ENCODE data around the gene NID2. TPM values are rescaled to one million over a fixed set of nuclear protein-coding genes. Genes with fewer than 3 reads are reported as not detected.

NID2 gene
- total and polyA plus RNA-seq, 10 of the 15 experiments (the other 5 are each of a cell fraction or from before 2014, with no cell fraction given): 0.04 to 0.49 (median 0.23) TPM; not detected in 3

GRCh38 chr14:51960866-51961265 lies 108.0 kb downstream of the NID2 start:
- RAD21 ChIA-PET (ENCODE audit: unreplicated experiment): no interaction called here
- no peaks in the 10 kb centered on the region; the same call in 2 of the 3 replicates for H3K9me3 ChIP-seq (replicated peaks; ENCODE audit: control insufficient read depth, insufficient read depth, low read length)
- no peak overlapping the region for H2AFZ ChIP-seq (ENCODE audit: control insufficient read depth, low read depth, low read length)
- intact Hi-C loops (cut with micrococcal nuclease; ENCODE audit: unreplicated experiment): no loop called here
- no peak overlapping the region for H3K4me2 ChIP-seq (ENCODE audit: control insufficient read depth, insufficient read depth)
- H3K9ac ChIP-seq (ENCODE audit: control insufficient read depth, insufficient read depth, low read length): no peak overlapping the region
- H3K4me1 ChIP-seq (ENCODE audit: control insufficient read depth, insufficient read depth, low read length): no peaks in the 10 kb centered on the region
- DNase-seq (ENCODE audit: low read depth, low spot score) (no peak), FAIRE-seq (no peak), ATAC-seq (no peak)
- H3K27ac ChIP-seq (ENCODE audit: control insufficient read depth, insufficient read depth): no peak overlapping the region
- POLR2A ChIA-PET: no interaction called here
- no peaks in the 10 kb centered on the region for H3K27me3 ChIP-seq (replicated peaks in 1 of 2; ENCODE audit: control insufficient read depth in 2 of 2, insufficient read depth in 2 of 2, low read length in 1 of 2)
- H3K79me2 ChIP-seq (ENCODE audit: control insufficient read depth, insufficient read depth, low read length): no peaks in the 10 kb centered on the region
- CTCF ChIA-PET: no interaction called here
- in situ Hi-C loops (cut with MboI): no loop called here
- SMC1A ChIA-PET (ENCODE audit: uncharacterized antibody, unreplicated experiment): interaction anchor here (1.4 kb wide), 1 partner anchor 34 kb away, joined by 4 read pairs; no protein-coding TSS in a partner anchor
- no peak overlapping the region for H3K4me3 ChIP-seq
- H4K20me1 ChIP-seq (ENCODE audit: control insufficient read depth, insufficient read depth): no peaks in the 10 kb centered on the region
- peaks cover 0 to 3% of the 10 kb centered on the region in 2 experiments; a peak in 1 of 4 replicates for H3K36me3 ChIP-seq (ENCODE audit: control insufficient read depth in 2 of 2, insufficient read depth in 2 of 2, low read length in 1 of 2)
- TF ChIP-seq BRCA1 (IDR thresholded peaks at IDR 0.05; ENCODE audit: low read depth, low read length): no peak
- no peak for TF ChIP-seq TCF7 (IDR thresholded peaks at IDR 0.05; ENCODE audit: borderline replicate concordance)
- no peak for TF ChIP-seq IKZF2 (IDR thresholded peaks at IDR 0.05)
- no peak for TF ChIP-seq TCF12 (IDR thresholded peaks at IDR 0.05; ENCODE audit: low read depth, low read length)
- no peak for TF ChIP-seq E2F4 (IDR thresholded peaks at IDR 0.05; ENCODE audit: low read depth, low read length)
- TF ChIP-seq JUND (IDR thresholded peaks at IDR 0.05; ENCODE audit: low read depth, low read length): no peak
- no peak for TF ChIP-seq E2F8 (IDR thresholded peaks at IDR 0.05; ENCODE audit: low read depth, partially characterized antibody)
- no peak for TF ChIP-seq SMC3 (IDR thresholded peaks at IDR 0.05; ENCODE audit: borderline replicate concordance, low read length)
- no peak for TF ChIP-seq NR2F1 (conservative IDR thresholded peaks at IDR 0.05)
- TF ChIP-seq SMAD1 (IDR thresholded peaks at IDR 0.05; ENCODE audit: low read depth, partially characterized antibody): no peak
- no peak for TF ChIP-seq GABPA (IDR thresholded peaks at IDR 0.05; ENCODE audit: low read depth)
- no peak for TF ChIP-seq SREBF1 (IDR thresholded peaks at IDR 0.05; ENCODE audit: low read length)
- no peak for TF ChIP-seq JUNB (IDR thresholded peaks at IDR 0.05)
- TF ChIP-seq ZNF687 (IDR thresholded peaks at IDR 0.05): no peak
- BruUV-seq (replicated peaks): no TSS peak

All from GM12878 (cell line).